GM18499 (cell line): ENCODE data around the gene C1orf87.

Experiments
- ATAC-seq: cut with Tn5 transposase; IDR thresholded peaks from one replicate; pipeline ENCODE4 v1.9.1; 2021; ENCODE audit warnings: moderate number of reproducible peaks; ENCODE audit not compliant: insufficient read depth, unreplicated experiment

The C1orf87 gene

DNA sequence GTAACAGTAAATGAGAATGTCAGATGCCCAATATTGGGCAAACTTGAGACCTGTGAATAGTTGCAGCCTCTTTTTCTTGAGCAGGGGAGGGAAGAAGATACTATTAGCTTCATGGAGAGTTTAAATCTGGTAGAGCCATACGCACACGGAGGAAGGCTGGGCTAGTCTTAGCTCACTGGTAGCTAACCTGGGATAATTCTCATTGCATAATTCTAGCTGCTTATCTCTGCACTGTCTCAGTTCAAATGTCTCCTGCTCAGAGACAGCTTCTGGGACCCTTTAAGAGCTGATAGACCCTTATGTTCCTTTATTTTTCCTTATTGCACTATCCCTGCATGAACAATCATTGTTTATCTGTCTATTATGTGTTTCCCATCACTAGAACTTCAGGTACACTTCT, 8.4 kb downstream of the C1orf87 start:
- no peak for ATAC-seq

DNA sequence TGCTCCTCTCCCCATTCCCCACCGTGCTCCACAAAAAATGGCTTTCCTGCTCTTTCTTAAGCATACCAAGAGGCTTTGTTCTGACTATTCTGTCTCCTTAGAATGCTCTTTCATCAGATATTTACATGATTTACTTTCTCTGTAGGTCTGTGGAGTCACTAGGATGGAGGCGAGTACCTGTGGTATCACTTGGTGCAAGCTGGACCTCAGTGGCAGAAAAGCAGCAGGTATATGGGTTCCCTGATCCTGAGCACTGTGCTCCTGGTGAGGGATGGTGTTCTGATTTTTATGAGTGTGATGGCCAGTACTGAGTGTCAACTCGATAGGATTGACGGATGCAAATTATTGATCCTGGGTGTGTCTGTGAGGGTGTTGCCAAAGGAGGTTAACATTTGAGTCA, 10.0 kb downstream of the C1orf87 start:
- ATAC-seq, result no peak

DNA sequence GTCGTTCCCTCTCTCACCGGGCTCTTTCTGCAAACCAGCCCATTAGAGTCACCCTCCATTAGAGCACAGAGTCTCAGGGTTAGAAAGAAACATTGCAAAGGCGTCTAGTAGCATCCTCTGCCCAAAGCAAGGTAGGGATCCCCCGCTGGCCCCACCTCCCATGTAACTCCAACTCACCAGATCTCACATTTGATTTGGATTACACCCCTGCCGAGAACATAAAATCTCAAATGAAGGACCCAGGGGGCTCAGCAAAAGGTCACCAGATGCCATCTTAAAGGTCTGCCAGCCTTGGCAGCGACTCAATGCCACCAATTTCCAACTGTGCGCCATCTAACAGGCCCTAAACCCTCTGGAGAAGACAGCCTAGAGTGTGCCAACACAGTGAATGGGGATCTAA, 14.1 kb downstream of the C1orf87 start:
- ATAC-seq, result no peak

DNA sequence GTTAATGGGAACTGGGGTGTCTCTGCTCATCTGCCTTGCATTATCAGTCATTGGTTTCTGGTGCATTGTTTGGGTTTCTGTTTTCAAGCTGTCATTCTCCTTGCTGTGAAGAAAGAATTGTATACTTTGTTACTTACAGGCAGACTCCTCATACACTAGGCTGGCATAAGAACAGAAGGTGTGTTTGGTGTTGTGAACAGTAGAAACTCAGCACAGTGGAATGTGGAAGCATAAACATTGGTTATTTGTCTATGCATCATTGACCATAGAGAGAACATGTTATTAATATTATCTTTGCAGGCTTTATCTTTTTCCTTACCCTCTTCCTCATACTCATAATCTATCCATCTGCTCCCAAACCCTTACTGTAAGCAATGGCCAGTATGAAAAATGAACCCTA, 18.2 kb downstream of the C1orf87 start:
- ATAC-seq, result no peak

DNA sequence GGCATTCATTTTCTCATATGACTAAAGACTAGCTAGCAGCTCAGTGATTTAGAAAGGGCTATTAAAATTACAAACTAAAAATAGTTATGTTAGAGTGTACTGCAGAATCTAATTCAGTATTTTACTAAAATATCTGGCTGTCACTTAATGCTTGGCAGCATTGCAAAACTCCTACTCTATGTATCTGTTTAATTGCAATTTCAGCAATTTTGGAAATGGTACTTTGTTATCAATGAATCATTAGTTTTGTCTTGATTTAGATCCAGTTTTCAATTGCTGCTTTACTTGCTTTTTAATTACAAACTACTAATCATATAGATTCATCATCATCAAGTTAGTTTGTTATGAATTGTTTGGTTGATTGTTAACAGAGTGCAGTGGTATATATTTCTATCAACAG, 19.2 kb downstream of the C1orf87 start:
- no peak for ATAC-seq

DNA sequence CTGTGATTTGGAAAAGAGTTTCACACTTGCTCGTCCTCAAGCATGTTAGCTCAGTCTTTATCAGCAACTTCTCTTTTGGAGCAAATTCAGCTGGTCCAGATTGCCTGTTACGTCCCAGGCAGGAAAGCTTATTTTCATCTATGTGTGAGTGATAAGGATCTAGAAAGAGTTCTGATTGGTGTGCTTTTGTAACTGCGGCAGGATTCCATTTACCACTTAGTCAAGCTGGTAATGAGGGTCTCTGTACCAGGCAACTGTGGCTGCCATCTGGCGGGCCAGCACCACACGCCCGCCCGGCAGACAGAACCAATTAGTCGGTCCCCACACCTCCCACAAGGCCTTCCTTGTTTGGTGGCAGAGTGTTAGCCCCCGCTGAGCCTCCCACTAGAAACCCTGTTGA, 21.0 kb downstream of the C1orf87 start:
- no peak for ATAC-seq

DNA sequence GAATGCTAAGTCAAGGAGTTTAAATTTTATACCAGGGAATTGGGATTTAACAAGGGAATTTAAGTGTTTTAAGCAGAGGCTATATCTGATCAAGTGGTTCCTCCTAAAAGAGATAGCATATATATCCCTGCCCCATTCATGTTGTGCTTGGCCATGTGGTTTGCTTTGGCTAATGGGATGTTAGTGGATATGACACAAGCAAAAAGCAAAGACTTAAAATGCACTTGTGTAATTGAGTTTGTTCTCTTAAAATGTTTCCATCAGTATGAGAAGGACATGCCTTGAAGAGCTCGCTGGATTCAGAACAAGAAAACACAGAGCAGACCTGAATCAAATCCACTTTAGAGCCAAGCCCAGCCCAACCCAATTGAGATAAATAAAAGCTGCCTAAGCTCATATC, 22.4 kb downstream of the C1orf87 start:
- ATAC-seq, result no peak

DNA sequence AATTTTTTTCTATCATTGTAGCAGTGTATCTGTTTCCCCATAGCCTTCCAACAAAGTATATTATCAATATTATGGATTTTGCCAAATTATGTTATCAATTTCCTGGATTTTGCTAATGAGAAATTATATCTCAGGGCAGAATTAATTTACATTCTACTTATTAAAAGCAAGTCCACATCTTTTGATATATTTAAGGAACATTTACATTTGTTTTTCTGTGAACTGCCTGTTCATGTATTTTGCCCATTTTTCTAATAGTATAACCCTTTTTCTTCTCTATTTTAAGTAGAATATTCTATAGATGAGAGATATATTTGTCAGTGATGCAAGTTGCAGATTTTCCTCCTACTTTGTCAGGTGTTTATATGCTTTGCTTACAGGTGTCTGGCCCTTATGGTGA, 24.4 kb downstream of the C1orf87 start:
- no peak for ATAC-seq

DNA sequence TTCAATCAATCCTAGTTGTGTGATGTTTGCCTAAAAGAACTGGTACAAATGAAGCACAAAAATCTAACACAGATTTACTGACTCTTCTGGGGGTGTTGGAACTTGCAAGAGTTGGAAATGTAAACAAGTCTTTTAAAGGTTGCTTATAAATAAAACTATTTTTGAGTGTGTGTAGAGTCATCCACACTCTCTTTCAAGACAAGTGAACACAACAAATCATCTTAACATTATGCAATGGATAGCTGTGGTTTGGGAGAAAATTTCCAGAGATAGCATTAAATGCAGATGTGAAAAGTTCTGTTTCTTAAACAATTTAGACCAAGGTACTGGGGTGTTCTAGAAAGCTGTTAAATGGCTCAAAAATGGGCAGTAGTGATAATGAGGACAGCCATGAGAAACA, 28.7 kb downstream of the C1orf87 start:
- no peak for ATAC-seq

DNA sequence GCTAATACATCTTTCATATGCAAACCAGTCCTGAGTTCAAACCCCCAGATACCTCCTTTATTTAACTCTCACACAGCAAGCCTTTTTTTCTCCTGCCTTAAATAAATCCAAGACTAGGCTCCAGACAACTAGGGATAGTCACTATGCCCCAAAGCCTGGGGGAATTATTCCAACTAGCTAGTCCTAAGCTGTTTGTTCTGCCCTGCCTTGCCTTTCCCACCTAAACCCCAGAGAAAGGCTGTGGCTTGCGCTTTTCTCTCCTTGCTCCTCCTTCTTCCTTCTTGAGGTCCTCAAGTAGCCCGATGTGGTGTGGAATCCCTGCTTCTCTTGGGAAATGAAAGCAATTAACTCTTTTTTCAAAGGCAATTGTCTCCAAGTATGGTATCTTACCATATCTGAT, 31.8 kb downstream of the C1orf87 start:
- ATAC-seq, result no peak

DNA sequence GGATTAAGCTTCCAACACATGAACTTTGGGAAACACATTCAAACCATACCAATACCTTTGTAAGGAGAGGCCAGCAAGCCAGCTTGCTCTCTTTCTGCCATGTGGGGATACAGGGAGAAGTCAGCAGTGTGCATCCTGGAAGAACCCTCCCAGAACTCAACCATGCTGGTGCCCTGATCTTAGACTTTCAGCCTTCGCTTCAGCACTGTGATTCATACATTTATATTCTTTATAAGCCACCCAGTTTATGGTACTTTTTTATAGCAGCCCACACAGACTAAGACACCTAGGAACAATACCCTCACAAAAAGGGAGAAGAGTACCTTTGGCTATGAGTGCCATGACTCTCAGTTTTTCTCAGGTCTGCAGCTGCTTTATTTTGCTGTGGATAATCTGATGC, 35.9 kb downstream of the C1orf87 start:
- no peak for ATAC-seq

DNA sequence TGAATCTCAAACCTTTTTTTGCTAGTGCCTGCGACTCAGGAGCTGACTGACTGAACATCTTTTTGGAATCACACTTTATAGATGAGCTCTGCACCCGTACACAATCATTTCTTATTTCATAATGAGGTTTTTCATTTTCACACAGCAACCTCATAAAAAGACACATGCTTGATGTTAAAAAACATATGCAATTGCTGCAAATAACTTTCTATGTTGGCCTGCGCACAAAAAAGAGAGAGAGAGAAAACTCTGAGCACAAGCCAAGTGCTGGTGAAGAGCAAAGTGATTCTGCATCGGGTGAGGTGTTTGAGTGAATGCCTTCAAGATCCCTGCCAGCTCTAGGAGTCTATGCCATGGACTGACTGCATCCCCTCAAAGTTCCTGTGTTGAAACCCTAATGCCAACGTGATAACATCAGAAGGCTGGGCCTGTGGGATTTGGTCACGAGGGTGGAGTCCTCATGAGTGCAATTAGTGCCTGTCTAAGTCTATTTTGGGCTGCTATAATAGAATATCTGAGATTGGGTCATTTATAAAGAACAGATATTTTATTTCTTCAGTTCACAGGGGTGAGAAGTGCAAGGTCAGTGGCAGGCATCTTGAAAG, 36.6 kb downstream of the C1orf87 start:
- ATAC-seq, result no peak

DNA sequence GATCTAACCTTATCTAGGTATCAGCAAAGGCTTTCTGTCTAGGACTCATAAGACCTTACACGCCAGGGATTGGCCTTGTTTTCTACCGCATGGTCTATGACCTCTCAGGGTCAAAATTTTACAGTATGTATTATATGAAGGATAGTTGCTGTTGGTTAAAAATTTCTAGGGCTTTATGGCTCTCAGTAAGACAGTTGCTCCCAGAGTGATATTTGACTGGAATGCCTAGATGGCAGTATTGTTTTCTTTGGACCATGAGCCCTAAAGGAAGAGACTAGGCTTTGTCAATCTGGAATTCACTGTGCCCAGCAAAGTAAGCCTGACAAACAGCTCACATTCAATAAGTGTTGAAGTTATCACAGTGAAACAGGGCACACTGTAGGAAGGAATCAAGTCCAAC, 37.6 kb downstream of the C1orf87 start:
- no peak for ATAC-seq

DNA sequence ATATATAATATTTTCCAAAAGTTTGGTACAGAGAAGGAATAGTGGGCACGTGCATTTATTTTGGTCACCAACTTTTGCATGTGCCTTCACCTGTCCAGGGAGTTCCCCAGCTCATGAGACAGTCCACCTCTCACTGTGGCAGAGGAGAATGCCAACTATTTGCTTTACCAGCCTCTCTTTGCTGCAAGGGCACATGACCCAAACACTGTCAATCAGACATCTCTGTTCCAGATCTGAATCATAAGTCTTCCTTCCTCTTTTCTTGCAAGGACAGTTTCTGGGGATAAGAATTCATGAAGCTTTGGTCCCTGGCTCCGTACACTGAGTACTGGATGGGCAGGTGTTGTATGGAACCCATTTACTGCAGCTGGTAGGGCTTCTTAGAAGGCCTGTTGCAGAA, 38.6 kb downstream of the C1orf87 start:
- ATAC-seq, result no peak

DNA sequence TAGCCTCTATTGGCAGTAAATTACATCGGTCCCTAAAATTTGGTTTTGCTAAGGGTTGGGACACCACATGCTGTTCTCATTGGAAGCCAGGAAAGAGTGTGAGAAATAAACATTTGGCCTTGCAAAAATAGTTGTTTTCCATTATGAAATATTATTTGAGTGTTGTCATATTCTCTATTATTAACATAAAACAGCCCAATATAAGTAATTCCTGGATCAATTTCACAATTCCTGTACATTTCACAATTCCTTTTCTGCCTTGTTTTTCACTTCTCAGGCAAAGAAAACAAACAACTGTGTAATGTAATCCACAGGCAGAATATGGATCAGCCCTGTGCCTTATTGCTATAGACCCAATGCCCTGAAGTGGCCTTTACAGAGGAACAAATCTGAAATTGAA, 40.5 kb downstream of the C1orf87 start:
- ATAC-seq, result no peak

DNA sequence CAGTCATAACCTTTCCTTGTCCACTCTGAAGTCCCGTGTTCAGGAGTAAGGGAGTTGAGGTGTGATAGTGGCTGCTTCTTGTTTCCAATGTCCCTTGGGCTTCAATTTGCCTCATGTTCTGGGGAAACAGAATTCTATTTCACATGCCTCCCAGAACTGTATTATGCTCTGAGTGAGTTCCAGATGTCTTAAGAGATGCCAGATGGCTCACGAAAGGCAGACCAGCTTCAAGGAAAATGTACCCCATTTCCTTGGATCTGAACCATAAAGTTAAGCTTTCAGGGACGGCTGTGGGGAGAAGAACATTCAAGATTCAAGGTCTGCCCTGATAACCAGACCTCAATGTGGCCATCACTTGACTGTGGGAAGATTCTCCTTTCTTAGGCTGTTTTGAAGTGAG, 42.4 kb downstream of the C1orf87 start:
- ATAC-seq, result no peak

DNA sequence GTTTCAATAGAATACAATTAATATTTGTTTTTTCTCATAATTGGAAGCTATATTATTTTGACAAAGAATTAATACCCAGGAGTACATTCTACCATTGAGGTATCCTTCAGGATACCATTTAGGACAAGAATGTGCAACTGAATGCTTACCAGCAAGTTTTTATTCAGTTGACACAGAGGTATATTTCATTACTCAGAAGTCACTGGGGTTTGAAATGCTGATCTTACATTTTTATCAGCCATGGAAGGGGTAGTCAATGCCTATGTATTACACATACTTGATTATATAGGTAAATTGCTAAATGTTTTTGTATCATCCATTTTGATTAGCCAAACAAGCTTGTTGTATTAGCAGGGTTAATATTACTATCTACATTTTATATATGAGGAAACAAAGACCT, 48.0 kb downstream of the C1orf87 start:
- no peak for ATAC-seq

DNA sequence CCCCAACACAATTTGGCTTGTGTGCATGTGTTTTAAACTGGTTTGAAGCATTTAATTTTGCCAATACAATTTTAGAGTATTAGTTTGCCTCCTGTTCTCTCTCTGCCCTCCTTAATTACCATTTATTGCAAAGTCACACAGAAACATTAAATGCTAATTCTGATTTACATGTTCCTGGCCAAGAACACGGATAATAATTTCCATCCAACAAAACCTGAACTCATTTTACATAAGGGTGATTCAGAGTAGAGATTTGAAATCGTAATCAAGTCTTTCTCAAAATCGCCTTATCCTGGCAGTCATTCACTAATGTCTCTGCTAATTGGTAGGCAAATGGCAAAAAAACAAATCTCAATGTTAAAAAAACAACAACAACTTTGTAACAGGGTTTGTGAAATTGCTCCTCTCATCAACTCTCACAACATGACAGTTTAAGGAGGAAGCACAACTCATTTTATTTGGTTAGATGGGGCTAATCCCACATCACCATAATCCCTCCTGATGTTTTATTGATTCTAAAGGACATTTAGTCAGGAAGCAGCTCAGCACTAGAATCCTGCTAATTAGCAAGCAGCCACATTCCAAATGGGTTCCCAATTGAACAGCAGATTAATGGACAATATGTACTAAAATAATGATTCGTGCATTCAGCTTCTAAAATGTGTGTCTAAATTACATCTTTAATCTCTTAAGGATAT, 55.9 kb downstream of the C1orf87 start:
- no peak for ATAC-seq

DNA sequence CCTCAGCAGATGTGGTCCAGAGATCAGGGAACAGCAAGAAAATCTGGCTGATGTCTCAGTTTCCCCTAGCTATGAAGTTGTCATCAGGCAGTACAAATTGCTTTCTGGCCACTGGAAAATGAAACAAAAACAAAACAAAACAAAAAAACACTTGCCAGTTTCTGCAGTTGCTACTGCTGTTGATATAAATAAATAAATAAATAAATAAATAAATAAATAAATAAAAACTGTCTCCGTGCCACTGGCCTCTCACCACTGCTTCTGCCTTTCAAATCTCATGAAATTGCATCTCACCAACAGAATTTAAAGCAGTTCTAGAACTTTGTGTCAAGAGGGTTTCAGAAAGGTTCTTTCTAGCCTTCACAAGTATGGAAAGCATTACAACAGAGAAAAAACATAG, 62.9 kb downstream of the C1orf87 start:
- ATAC-seq, result no peak

DNA sequence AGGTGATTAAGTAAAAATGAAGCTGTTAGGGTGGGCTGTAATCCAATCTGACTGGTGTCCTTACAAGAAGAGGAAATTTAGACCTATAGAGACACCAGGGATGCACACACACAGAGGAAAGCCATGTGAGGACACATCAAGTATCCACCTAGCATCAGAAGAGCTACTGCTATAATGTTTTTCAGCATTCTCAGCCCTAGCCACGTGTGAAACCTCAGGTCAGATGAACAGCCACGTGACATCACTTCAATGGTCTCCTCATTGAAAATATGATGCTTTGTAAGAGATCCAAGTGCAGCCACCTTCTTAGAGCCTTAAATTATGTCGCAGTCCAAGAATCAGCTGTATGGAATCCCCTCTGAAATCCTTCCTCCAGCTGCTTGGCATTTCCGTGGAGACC, 65.1 kb downstream of the C1orf87 start:
- no peak for ATAC-seq

DNA sequence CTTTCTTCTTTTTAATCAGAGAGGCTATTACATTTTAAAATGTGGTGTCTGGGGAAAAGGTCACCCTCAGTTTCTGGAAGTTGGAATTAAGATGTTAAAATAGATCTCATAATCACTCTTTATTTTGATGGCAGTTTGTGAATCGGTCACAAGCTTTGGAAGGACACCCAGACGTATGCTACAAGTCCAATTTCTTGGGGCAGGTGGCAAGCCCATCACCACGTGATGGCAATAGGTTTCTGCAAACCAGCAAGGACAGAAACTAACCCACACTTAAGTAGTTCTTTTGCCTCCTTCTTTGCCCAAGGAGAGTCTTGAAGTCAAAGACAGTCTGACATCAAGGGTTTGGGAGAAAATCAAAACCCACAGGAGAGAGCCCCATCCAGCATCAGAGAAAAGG, 72.9 kb downstream of the C1orf87 start:
- ATAC-seq, result no peak

DNA sequence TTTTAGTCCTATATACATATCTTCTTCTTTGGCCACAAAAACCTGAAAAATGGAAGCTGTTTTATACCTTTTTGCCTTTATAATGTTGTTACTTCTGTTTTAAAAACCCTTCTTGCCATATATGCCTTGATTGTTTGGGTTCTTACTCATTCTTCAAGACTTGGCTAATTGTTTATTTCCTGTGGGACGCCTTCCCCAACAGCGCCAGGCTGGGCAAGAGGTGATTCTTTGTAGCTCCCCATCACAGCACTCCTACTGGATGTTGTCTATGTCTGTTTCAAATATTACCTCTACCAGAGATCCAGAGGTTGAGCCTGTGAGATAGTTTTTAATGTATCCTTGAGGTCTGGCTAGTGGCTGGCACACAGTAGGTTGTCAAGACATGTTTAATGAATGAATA, 73.8 kb downstream of the C1orf87 start:
- ATAC-seq, result no peak

DNA sequence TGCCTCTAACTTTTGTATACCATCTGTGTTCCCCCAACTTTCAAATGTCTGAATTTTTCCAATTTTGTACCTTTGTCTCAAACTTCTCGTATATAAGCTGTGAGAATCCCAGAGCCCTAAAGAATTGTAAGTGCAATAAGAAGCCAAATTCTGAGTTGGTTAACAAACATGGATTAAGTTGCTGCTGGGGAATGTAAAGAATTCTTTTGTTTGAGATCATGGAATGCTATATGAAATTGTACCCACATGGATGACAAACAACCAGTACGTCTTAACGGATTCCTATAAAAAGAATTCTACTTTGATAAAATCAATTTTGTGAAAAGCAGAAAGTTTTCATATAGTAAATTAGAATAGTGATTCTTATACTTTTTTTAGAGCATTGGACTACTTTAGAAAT, 74.6 kb downstream of the C1orf87 start:
- ATAC-seq, result no peak
